GM23338 (cell line): ENCODE results near the gene HNF4A. TPM values are rescaled to one million over a fixed set of nuclear protein-coding genes. Genes with fewer than 3 reads are reported as not detected.

Experiments
- EZH2 ChIP-seq: fragments of 200-600 bp; sonication (generic); IDR thresholded peaks from one replicate; pipeline ENCODE4 v1.8.0; 2017; ENCODE audit warnings: antibody characterized with exemption, mild to moderate bottlenecking, low read depth; ENCODE audit not compliant: unreplicated experiment
- POLR2AphosphoS5 ChIP-seq: IDR thresholded peaks from 2 replicates; pipeline ENCODE4 v1.6.1; 2016; ENCODE audit warnings: antibody characterized with exemption, low read depth
- REST ChIP-seq: IDR thresholded peaks from one replicate; pipeline ENCODE4 v1.6.1; 2018; ENCODE audit warnings: antibody characterized with exemption; ENCODE audit not compliant: unreplicated experiment
- STAT1 ChIP-seq: IDR thresholded peaks from one replicate; pipeline ENCODE4 v1.6.1; 2016; ENCODE audit warnings: antibody characterized with exemption; ENCODE audit not compliant: unreplicated experiment
- ZNF114 ChIP-seq: fragments of 250-450 bp; sonication (Bioruptor Pico); IDR thresholded peaks from 2 replicates; pipeline ENCODE4 v1.5.0; 2020; ENCODE audit warnings: mild to moderate bottlenecking, moderate library complexity
- ZNF331 ChIP-seq: fragments of 250-450 bp; sonication (Bioruptor Pico); IDR thresholded peaks from 2 replicates; pipeline ENCODE4 v1.5.0; 2020; ENCODE audit warnings: low read depth, mild to moderate bottlenecking, moderate library complexity
- ZNF462 ChIP-seq: fragments of 250-450 bp; sonication (Bioruptor Pico); IDR thresholded peaks from 2 replicates; pipeline ENCODE4 v1.5.0; 2020; ENCODE audit warnings: mild to moderate bottlenecking, moderate library complexity
- polyA plus RNA-seq: library from polyadenylated mRNA; unstranded; fragments of >200 nt; fragmentation: Nextera tagmentation; extraction: Ambion mirVana; gene quantifications from 2 replicates; pipeline ENCODE4 v1.2.1, GENCODE V29; 2016
- total RNA-seq: library from RNA; depleted of rRNA; stranded (reverse); fragments of >200 nt; shearing (Covaris generic); gene quantifications from 2 replicates; pipeline ENCODE4 v1.2.3, GENCODE V29; 2014

Gene HNF4A
- total and polyA plus RNA-seq, 2 experiments from 2014 or later = not detected

GRCh38 chr20:44349349-44349748 lies 6.2 kb upstream of the HNF4A start (continued):
- TF ChIP-seq ZNF462 = no peak
- TF ChIP-seq REST = no peak
- no peak for TF ChIP-seq ZNF331 (CRISPR knock-in tag)
- TF ChIP-seq EZH2 = no peak
- TF ChIP-seq STAT1 = no peak
- TF ChIP-seq ZNF114 (CRISPR knock-in tag) = no peak
- TF ChIP-seq POLR2AphosphoS5 = no peak
